ENCODE results near the gene DNM3.

DNM3 gene

GRCh38 chr1:171819946-171820345, 21.4 kb upstream of the DNM3 start:
- DNase-seq: no peak

GRCh38 chr1:171826973-171827372, 14.3 kb upstream of the DNM3 start:
- DNase-seq: no peak

GRCh38 chr1:171828794-171829193, 12.5 kb upstream of the DNM3 start:
- DNase-seq: no peak

- no peak for DNase-seq
These were observed 8.0 kb upstream of the DNM3 start for GRCh38 chr1:171833091-171833825.

GRCh38 chr1:171834821-171835220, 6.5 kb upstream of the DNM3 start:
- peak; percentile 6 for DNase-seq

- DNase-seq: no peak
These were observed 5.4 kb upstream of the DNM3 start for GRCh38 chr1:171835891-171836290.

GRCh38 chr1:171841931-171842761, 848 bp downstream of the DNM3 start:
- peak; percentile 51 for DNase-seq

- DNase-seq: no peak
These were observed 3.1 kb downstream of the DNM3 start for GRCh38 chr1:171844381-171844780.

GRCh38 chr1:171845998-171846397, 4.7 kb downstream of the DNM3 start:
- DNase-seq: no peak

GRCh38 chr1:171849245-171849898, 8.1 kb downstream of the DNM3 start:
- no peak for DNase-seq

GRCh38 chr1:171850651-171851350, 9.5 kb downstream of the DNM3 start:
- no peak for DNase-seq

GRCh38 chr1:171852272-171852671, 11.0 kb downstream of the DNM3 start:
- no peak for DNase-seq

- DNase-seq: no peak
These were observed 14.1 kb downstream of the DNM3 start for GRCh38 chr1:171855381-171855780.

- DNase-seq: no peak
These were observed 17.4 kb downstream of the DNM3 start for GRCh38 chr1:171858696-171859095.

GRCh38 chr1:171860696-171861095, 19.4 kb downstream of the DNM3 start:
- no peak for DNase-seq

- no peak for DNase-seq
These were observed 22.2 kb downstream of the DNM3 start for GRCh38 chr1:171863531-171863930.

GRCh38 chr1:171864308-171864707, 23.0 kb downstream of the DNM3 start:
- no peak for DNase-seq

GRCh38 chr1:171865106-171865505, 23.8 kb downstream of the DNM3 start:
- no peak for DNase-seq

- no peak for DNase-seq
These were observed 25.9 kb downstream of the DNM3 start for GRCh38 chr1:171867236-171867635.

GRCh38 chr1:171868217-171868803, 27.0 kb downstream of the DNM3 start:
- no peak for DNase-seq

GRCh38 chr1:171869097-171869496, 27.8 kb downstream of the DNM3 start:
- DNase-seq: peak; percentile 25

GRCh38 chr1:171871848-171872247, 30.6 kb downstream of the DNM3 start:
- no peak for DNase-seq

GRCh38 chr1:171872430-171872829, 31.1 kb downstream of the DNM3 start:
- DNase-seq: no peak

All from NCI-H69 (cell line).